ENCODE measurements around the gene HPSE. TPM values are rescaled to one million over a fixed set of nuclear protein-coding genes. Genes with fewer than 3 reads are reported as not detected.

Gene HPSE
- total RNA-seq, 2 donors from 2014 or later, result 0.82 to 1.5 TPM

GRCh38 chr4:83268491-83268890, 66.2 kb downstream of the HPSE start:
- DNase-seq (ENCODE audit: low spot score), result no peak
- Histone ChIP-seq H3K4me1 (replicated peaks) (no peaks in the 10 kb centered on the region), H3K27ac (no peak overlapping the region), H3K9me3 (no peaks in the 10 kb centered on the region), H3K4me3 (no peak overlapping the region), H3K36me3 (no peaks in the 10 kb centered on the region), H3K27me3 (replicated peaks; ENCODE audit: insufficient read depth) (no peaks in the 10 kb centered on the region)
- 46% methylated on average over 2 of the region's 2 CpGs for WGBS
- intact Hi-C loops (cut with DNase I), result no loop called here
- TF ChIP-seq POLR2AphosphoS5 (IDR thresholded peaks at IDR 0.05) (no peak), POLR2A (IDR thresholded peaks at IDR 0.05) (no peak), CTCF (IDR thresholded peaks at IDR 0.05) (no peak)

GRCh38 chr4:83267830-83268475, 66.7 kb downstream of the HPSE start:
- H3K9me3 ChIP-seq, result no peaks in the 10 kb centered on the region
- H3K36me3 ChIP-seq, result no peaks in the 10 kb centered on the region
- no peak overlapping the region for H3K27ac ChIP-seq
- no peak for DNase-seq (ENCODE audit: low spot score)
- H3K4me1 ChIP-seq (replicated peaks), result no peaks in the 10 kb centered on the region
- no peak for TF ChIP-seq POLR2A (IDR thresholded peaks at IDR 0.05)
- no peak overlapping the region for H3K4me3 ChIP-seq
- intact Hi-C loops (cut with DNase I), result no loop called here
- WGBS, result 99% methylated on average over 3 of the region's 3 CpGs
- H3K27me3 ChIP-seq (replicated peaks; ENCODE audit: insufficient read depth), result no peaks in the 10 kb centered on the region

- no peak for TF ChIP-seq CTCF (IDR thresholded peaks at IDR 0.05)
- TF ChIP-seq POLR2A (IDR thresholded peaks at IDR 0.05), result no peak
- no peak for TF ChIP-seq POLR2AphosphoS5 (IDR thresholded peaks at IDR 0.05)
- WGBS, result 69% methylated on average over 7 of the region's 7 CpGs
- Histone ChIP-seq H3K4me1 (replicated peaks) (no peaks in the 10 kb centered on the region), H3K27me3 (replicated peaks; ENCODE audit: insufficient read depth) (no peaks in the 10 kb centered on the region), H3K4me3 (no peak overlapping the region), H3K36me3 (no peaks in the 10 kb centered on the region), H3K9me3 (no peaks in the 10 kb centered on the region), H3K27ac (no peak overlapping the region)
- intact Hi-C loops (cut with DNase I), result no loop called here
- DNase-seq (ENCODE audit: low spot score), result no peak
Observed at GRCh38 chr4:83267121-83267829, 67.4 kb downstream of the HPSE start.

GRCh38 chr4:83266689-83267088, 68.0 kb downstream of the HPSE start:
- no peak for TF ChIP-seq POLR2A (IDR thresholded peaks at IDR 0.05)
- no peak for TF ChIP-seq POLR2AphosphoS5 (IDR thresholded peaks at IDR 0.05)
- no peak for TF ChIP-seq CTCF (IDR thresholded peaks at IDR 0.05)
- no peak overlapping the region for H3K27ac ChIP-seq
- H3K4me1 ChIP-seq (replicated peaks), result no peaks in the 10 kb centered on the region
- H3K27me3 ChIP-seq (replicated peaks; ENCODE audit: insufficient read depth), result no peaks in the 10 kb centered on the region
- H3K4me3 ChIP-seq, result no peak overlapping the region
- DNase-seq (ENCODE audit: low spot score), result no peak
- H3K9me3 ChIP-seq, result no peaks in the 10 kb centered on the region
- no peaks in the 10 kb centered on the region for H3K36me3 ChIP-seq
- 88% methylated on average over 1 of the region's 1 CpG for WGBS
- intact Hi-C loops (cut with DNase I), result no loop called here

GRCh38 chr4:83263106-83263505, 71.5 kb downstream of the HPSE start:
- intact Hi-C loops (cut with DNase I), result loop anchor here (5.0 kb wide), 1 partner anchor 801 kb away; no protein-coding TSS in a partner anchor
- no peaks in the 10 kb centered on the region for H3K4me1 ChIP-seq (replicated peaks)
- no peaks in the 10 kb centered on the region for H3K9me3 ChIP-seq
- no peaks in the 10 kb centered on the region for H3K27me3 ChIP-seq (replicated peaks; ENCODE audit: insufficient read depth)
- no peaks in the 10 kb centered on the region for H3K36me3 ChIP-seq
- 96% methylated on average over 1 of the region's 1 CpG for WGBS
- DNase-seq (ENCODE audit: low spot score), result no peak
- no peak overlapping the region for H3K27ac ChIP-seq
- H3K4me3 ChIP-seq, result no peak overlapping the region
- TF ChIP-seq CTCF (IDR thresholded peaks at IDR 0.05) (no peak), POLR2A (IDR thresholded peaks at IDR 0.05) (no peak), POLR2AphosphoS5 (IDR thresholded peaks at IDR 0.05) (no peak)
